ENCODE data around the gene IPCEF1.

The IPCEF1 gene

GRCh38 chr6:154356690-154357089 is at the start of gene IPCEF1:
IPCEF1 (minus strand) TSS chr6:154356803; CDS start chr6:154265947, 90,856 bp downstream.
- no peak for DNase-seq

- DNase-seq, result no peak
Measured at GRCh38 chr6:154406301-154406700, 49.7 kb upstream of the IPCEF1 start.

GRCh38 chr6:154404791-154405400 is 48.3 kb upstream of the IPCEF1 start:
- DNase-seq, result no peak

- DNase-seq, result no peak
Measured at GRCh38 chr6:154403788-154404187, 47.2 kb upstream of the IPCEF1 start.

- no peak for DNase-seq
Measured at GRCh38 chr6:154402081-154402780, 45.6 kb upstream of the IPCEF1 start.

GRCh38 chr6:154399097-154399496 is 42.5 kb upstream of the IPCEF1 start:
- no peak for DNase-seq

- no peak for DNase-seq
Measured at GRCh38 chr6:154397491-154398195, 41.0 kb upstream of the IPCEF1 start.

GRCh38 chr6:154395878-154396277 is 39.3 kb upstream of the IPCEF1 start:
- DNase-seq, result no peak

- no peak for DNase-seq
Measured at GRCh38 chr6:154395316-154395715, 38.7 kb upstream of the IPCEF1 start.

- DNase-seq, result no peak
Measured at GRCh38 chr6:154394571-154394970, 38.0 kb upstream of the IPCEF1 start.

GRCh38 chr6:154390034-154390433 is 33.4 kb upstream of the IPCEF1 start:
- DNase-seq, result no peak

GRCh38 chr6:154388803-154389202 is 32.2 kb upstream of the IPCEF1 start:
- DNase-seq, result no peak

GRCh38 chr6:154386848-154387717 is 30.5 kb upstream of the IPCEF1 start:
- DNase-seq, result no peak

GRCh38 chr6:154384191-154384590 is 27.6 kb upstream of the IPCEF1 start:
- DNase-seq, result no peak

- DNase-seq, result no peak
Measured at GRCh38 chr6:154383273-154383672, 26.7 kb upstream of the IPCEF1 start.

GRCh38 chr6:154382740-154383139 is 26.1 kb upstream of the IPCEF1 start:
- DNase-seq, result no peak

- DNase-seq, result no peak
Measured at GRCh38 chr6:154381548-154381947, 24.9 kb upstream of the IPCEF1 start.

- no peak for DNase-seq
Measured at GRCh38 chr6:154380741-154381140, 24.1 kb upstream of the IPCEF1 start.

- DNase-seq, result no peak
Measured at GRCh38 chr6:154379585-154379984, 23.0 kb upstream of the IPCEF1 start.

- no peak for DNase-seq
Measured at GRCh38 chr6:154378518-154378917, 21.9 kb upstream of the IPCEF1 start.

GRCh38 chr6:154377726-154378125 is 21.1 kb upstream of the IPCEF1 start:
- no peak for DNase-seq

GRCh38 chr6:154373971-154374370 is 17.4 kb upstream of the IPCEF1 start:
- DNase-seq, result no peak

GRCh38 chr6:154371281-154371680 is 14.7 kb upstream of the IPCEF1 start:
- no peak for DNase-seq

Data from 8988T (cell line).